ENCODE data around the gene UBL4A. TPM values are rescaled to one million over a fixed set of nuclear protein-coding genes. Genes with fewer than 3 reads are reported as not detected.

UBL4A gene
- total and polyA plus RNA-seq, 8 donors, result 8.0 to 50.1 (median 27.3) TPM

DNA sequence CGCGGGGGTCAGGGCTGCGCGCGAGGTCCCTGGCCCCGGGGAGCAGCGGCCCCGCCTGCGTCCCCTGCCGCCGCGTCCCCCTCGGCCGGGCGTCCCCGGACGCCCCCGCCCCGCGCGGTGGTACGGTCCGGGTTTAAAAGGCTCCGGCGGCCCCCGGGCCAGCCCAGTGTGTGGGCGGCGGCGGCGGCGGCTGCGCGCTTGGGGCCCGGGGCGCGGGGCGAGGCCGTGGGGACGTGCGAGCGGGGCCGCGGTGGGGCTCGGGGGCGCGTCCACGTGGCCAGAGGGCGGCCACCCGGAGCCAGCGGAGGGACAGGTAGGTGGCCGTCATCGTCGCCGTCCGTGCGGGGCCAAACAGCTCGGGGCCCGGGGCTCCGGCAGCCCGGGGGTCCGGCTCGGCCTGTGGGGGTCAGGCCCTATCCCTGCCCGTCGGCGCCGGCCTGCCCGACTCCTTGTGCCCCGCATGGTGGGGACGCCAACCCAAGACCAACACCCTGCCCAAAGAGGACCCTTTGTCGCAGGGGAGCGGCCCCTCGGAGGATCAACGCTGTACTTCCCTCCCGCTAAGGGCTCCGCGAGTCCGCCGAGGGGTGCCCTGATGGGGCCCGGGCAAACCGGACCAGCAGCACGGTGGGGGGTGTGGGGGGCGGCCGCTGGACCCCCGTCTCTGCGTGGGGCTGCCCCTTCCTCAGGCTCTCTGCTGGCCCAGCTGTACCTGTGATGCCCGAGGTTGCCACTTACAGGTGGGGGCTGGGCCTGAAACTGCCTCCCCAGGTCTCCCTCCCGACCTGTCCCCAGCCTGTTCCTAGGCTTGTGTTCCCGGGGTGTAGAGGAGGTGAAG, 28.1 kb downstream of the UBL4A start, which contains the start of gene PLXNA3:
TSS of gene PLXNA3 (plus strand) at position 166 of the 838 bp plus-strand sequence. CDS start 1,903 bp downstream, outside the sequence.
- Histone ChIP-seq H3K4me3 (peak within 1 kb of the TSS; percentile 57 to 68 (median 64)), H3K27me3 (no peaks in the 10 kb centered on the region), H3K9me3 (peaks cover 0 to 7% (median 3%) of the 10 kb centered on the region in 4 donors), H3K4me1 (peaks cover 0 to 16% (median 15%) of the 10 kb centered on the region in 4 donors), H3K27ac (peak within 1 kb of the TSS; percentile 42 to 79 (median 72)), H3K36me3 (peaks cover 0 to 30% (median 16%) of the 10 kb centered on the region in 4 donors)
- TF ChIP-seq POLR2AphosphoS5 (IDR thresholded peaks at IDR 0.05), result peak in 2 of 3 donors; percentile 24 to 54
- no peak for TF ChIP-seq POLR2A (IDR thresholded peaks at IDR 0.05)
- WGBS, 5 donors, result 0 to 41% (median 12%) methylated on average over 8 to 57 of the region's 88 CpGs; no CpG with 5 or more reads in 1 of the 5 donors
- intact Hi-C loops (cut with DNase I; ENCODE audit: low total_unique reads), result no loop called here
- peak; percentile 39 to 76 for DNase-seq

DNA sequence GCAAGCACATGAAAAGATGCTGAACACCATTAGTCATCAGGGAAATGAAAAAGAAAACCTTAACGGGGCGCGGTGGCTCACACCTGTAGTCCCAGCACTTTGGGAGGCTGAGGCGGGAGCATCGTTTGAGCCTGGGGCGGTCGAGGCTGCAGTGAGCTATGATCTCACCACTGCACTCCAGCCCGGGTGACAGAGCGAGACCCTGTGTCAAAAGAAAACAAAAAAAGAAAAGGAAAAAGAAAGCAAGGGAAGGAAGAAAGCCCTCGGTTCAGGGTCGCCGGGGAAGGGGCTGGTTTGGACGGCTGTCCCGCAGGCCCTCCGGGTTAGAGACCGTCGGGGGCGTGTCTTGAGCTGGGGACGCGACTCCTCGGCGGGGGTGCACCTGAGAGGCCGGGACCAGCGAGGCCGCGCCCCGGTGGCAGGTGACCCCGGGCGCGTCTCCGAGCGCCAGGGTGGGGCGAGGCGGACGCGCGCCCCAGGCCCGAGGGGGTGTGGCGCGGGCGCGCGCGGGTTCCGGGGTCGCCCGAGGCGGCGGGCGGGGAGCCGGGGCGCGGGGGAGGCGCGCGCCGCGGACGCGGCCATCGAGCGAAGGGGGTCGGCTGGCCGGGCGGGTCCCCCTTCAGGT, 28.8 kb downstream of the UBL4A start:
- peaks cover 0 to 7% (median 3%) of the 10 kb centered on the region in 4 donors for H3K9me3 ChIP-seq
- peaks cover 0 to 16% (median 15%) of the 10 kb centered on the region in 4 donors for H3K4me1 ChIP-seq
- no peaks in the 10 kb centered on the region for H3K27me3 ChIP-seq
- intact Hi-C loops (cut with DNase I; ENCODE audit: low total_unique reads), result no loop called here
- peak overlapping the region in 4 of 5 donors; percentile 52 to 79 (median 74) for H3K27ac ChIP-seq
- peak overlapping the region; percentile 57 to 68 (median 64) for H3K4me3 ChIP-seq
- DNase-seq, result peak; percentile 48 to 82
- H3K36me3 ChIP-seq, result peaks cover 0 to 22% (median 10%) of the 10 kb centered on the region in 4 donors
- TF ChIP-seq POLR2AphosphoS5 (IDR thresholded peaks at IDR 0.05), result no peak
- no peak for TF ChIP-seq POLR2A (IDR thresholded peaks at IDR 0.05)
- TF ChIP-seq, protein P1, sequence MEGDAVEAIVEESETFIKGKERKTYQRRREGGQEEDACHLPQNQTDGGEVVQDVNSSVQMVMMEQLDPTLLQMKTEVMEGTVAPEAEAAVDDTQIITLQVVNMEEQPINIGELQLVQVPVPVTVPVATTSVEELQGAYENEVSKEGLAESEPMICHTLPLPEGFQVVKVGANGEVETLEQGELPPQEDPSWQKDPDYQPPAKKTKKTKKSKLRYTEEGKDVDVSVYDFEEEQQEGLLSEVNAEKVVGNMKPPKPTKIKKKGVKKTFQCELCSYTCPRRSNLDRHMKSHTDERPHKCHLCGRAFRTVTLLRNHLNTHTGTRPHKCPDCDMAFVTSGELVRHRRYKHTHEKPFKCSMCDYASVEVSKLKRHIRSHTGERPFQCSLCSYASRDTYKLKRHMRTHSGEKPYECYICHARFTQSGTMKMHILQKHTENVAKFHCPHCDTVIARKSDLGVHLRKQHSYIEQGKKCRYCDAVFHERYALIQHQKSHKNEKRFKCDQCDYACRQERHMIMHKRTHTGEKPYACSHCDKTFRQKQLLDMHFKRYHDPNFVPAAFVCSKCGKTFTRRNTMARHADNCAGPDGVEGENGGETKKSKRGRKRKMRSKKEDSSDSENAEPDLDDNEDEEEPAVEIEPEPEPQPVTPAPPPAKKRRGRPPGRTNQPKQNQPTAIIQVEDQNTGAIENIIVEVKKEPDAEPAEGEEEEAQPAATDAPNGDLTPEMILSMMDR (IDR thresholded peaks at IDR 0.05), result no peak
- no peak for TF ChIP-seq EP300 (IDR thresholded peaks at IDR 0.05)
- WGBS, 5 donors, result 4 to 39% (median 14%) methylated on average over 14 to 40 of the region's 65 CpGs

DNA sequence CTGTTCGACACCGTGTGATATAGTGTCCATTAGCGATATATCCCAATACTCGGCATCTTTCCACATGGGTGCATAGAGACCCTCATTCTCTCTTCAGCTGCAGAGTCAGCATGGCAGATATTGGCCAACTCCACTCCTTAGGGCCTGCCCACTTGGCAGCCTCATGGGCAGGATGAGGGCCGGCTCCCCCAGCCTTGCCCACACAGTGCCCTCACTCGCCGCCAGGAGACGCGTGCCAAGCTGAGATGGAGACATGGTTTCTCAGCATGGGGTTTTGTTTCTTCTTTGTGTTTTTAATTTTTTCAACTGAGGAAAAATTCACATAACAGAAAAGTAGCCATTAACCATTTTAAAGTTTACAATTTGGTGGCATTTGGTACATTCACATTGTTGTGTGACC, 33.6 kb downstream of the UBL4A start:
- peaks cover 14 to 36% (median 34%) of the 10 kb centered on the region in 4 donors for H3K36me3 ChIP-seq
- H3K27ac ChIP-seq, result no peak overlapping the region
- TF ChIP-seq POLR2AphosphoS5 (IDR thresholded peaks at IDR 0.05), result no peak
- no peak for TF ChIP-seq EP300 (IDR thresholded peaks at IDR 0.05)
- TF ChIP-seq POLR2A (IDR thresholded peaks at IDR 0.05), result no peak
- TF ChIP-seq, protein P1 (IDR thresholded peaks at IDR 0.05), result no peak
- H3K4me3 ChIP-seq, result no peak overlapping the region
- DNase-seq, result no peak
- WGBS, 5 donors, result 86 to 93% (median 91%) methylated on average over 9 of the region's 9 CpGs
- no peaks in the 10 kb centered on the region for H3K27me3 ChIP-seq
- H3K9me3 ChIP-seq, result peaks cover 0 to 7% (median 3%) of the 10 kb centered on the region in 4 donors
- no peaks in the 10 kb centered on the region for H3K4me1 ChIP-seq
- intact Hi-C loops (cut with DNase I; ENCODE audit: low total_unique reads), result no loop called here

DNA sequence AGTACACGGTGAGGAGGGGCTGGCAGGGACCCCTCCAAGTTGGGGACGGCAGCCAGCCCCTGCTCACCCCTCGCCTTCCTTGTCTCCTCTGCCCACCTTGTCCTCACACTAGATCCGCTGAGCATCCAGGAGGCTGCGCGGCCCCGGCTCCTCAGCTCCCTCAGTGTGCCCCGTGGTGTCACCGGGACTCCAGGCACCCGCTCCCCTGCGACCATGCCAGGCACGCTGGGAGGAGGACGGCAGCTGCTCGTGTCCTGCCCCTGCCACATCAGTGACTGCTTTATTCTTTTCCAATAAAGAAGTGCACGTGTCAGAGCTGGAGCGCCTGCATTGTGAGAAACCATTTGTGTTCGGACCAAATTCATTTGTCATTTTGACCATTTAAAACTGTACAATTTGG, 36.1 kb downstream of the UBL4A start:
- Histone ChIP-seq H3K4me1 (peaks cover 3 to 13% (median 8%) of the 10 kb centered on the region in 4 donors), H3K36me3 (peaks cover 14 to 54% (median 43%) of the 10 kb centered on the region in 4 donors), H3K27me3 (no peaks in the 10 kb centered on the region), H3K27ac (no peak overlapping the region), H3K9me3 (peaks cover 0 to 7% (median 3%) of the 10 kb centered on the region in 4 donors), H3K4me3 (no peak overlapping the region)
- WGBS, 5 donors, result 89 to 95% (median 92%) methylated on average over 11 to 17 of the region's 17 CpGs
- no peak for DNase-seq
- TF ChIP-seq POLR2AphosphoS5 (IDR thresholded peaks at IDR 0.05), result no peak
- TF ChIP-seq, protein P1 (IDR thresholded peaks at IDR 0.05), result no peak
- TF ChIP-seq POLR2A (IDR thresholded peaks at IDR 0.05), result no peak
- no peak for TF ChIP-seq EP300 (IDR thresholded peaks at IDR 0.05)
- intact Hi-C loops (cut with DNase I; ENCODE audit: low total_unique reads), result no loop called here
